GM12878 (cell line): ENCODE results near the gene CD48. TPM values are rescaled to one million over a fixed set of nuclear protein-coding genes. Genes with fewer than 3 reads are reported as not detected.

ENCODE experiments used
- ATAC-seq: fragments of 200-7000 bp; cut with Tn5 transposase; 3 replicates; pipeline ENCODE4 v1.9.1; 2020; ENCODE audit warnings: mild to moderate bottlenecking, moderate library complexity
- BruUV-seq: library from RNA; stranded (reverse); fragments of 400-500 nt; replicated peaks from 2 replicates; lab custom pipeline; 2021; lab: Mats Ljungman, UMichigan
- CTCF ChIA-PET: fragments of 300-600 bp; sonication (Branson Sonifier 250); formaldehyde crosslinking; extraction: SDS; loops from one replicate; lab custom pipeline; 2021; ENCODE audit warnings: inconsistent platforms; lab: Yijun Ruan, JAX
- POLR2A ChIA-PET: fragments of 350-600 bp; formaldehyde crosslinking; extraction: SDS; loops from one replicate; lab custom pipeline; 2021; ENCODE audit warnings: inconsistent platforms; lab: Charles Lee
- RAD21 ChIA-PET: fragments of 300-600 bp; sonication (Branson Sonifier 250); formaldehyde crosslinking; loops from one replicate; lab custom pipeline; 2023; ENCODE audit warnings: antibody characterized with exemption; ENCODE audit not compliant: unreplicated experiment; lab: Charles Lee
- SMC1A ChIA-PET: fragments of 300-600 bp; sonication (Branson Sonifier 250); formaldehyde crosslinking; loops from one replicate; lab custom pipeline; 2023; ENCODE audit not compliant: unreplicated experiment, uncharacterized antibody; lab: Charles Lee
- DNase-seq: peaks from one replicate; pipeline ENCODE4 v3.0.0-alpha.2; 2011; ENCODE audit warnings: low read depth, low spot score
- FAIRE-seq: peaks from 3 replicates; lab custom pipeline; 2011; peaks lifted over from hg19 to GRCh38; lab: Jason Lieb, UNC
- H2AFZ ChIP-seq: 2 replicates; pipeline ENCODE4 v1.6.0; 2011; ENCODE audit warnings: low read depth, low read length, control low read depth; ENCODE audit not compliant: control insufficient read depth
- H3K27ac ChIP-seq: 2 replicates; pipeline ENCODE4 v1.5.1; 2011; ENCODE audit warnings: control low read depth; ENCODE audit not compliant: control insufficient read depth, insufficient read depth
- H3K27me3 ChIP-seq, 2 experiments: replicated peaks in 1 of 2; 2 replicates each; pipeline versions ENCODE4 v1.6.0 to v1.6.1; 2011; ENCODE audit warnings: low read length in 1 of 2; ENCODE audit not compliant: control insufficient read depth in 2 of 2, insufficient read depth in 2 of 2
- H3K36me3 ChIP-seq, 2 experiments: 2 replicates each; pipeline ENCODE4 v1.5.1; 2011; ENCODE audit warnings: low read length in 1 of 2; ENCODE audit not compliant: control insufficient read depth in 2 of 2, insufficient read depth in 2 of 2
- H3K4me1 ChIP-seq: 2 replicates; pipeline ENCODE4 v1.6.1; 2011; ENCODE audit warnings: mild to moderate bottlenecking, low read length, moderate library complexity, mixed read lengths; ENCODE audit not compliant: control insufficient read depth, insufficient read depth
- H3K4me2 ChIP-seq: 2 replicates; pipeline ENCODE4 v1.6.0; 2011; ENCODE audit warnings: control low read depth; ENCODE audit not compliant: control insufficient read depth, insufficient read depth
- H3K4me3 ChIP-seq: fragments of 200-600 bp; sonication (generic); 2 replicates; pipeline ENCODE4 v1.5.1; 2016
- H3K79me2 ChIP-seq: 2 replicates; pipeline ENCODE4 v1.6.0; 2011; ENCODE audit warnings: low read length; ENCODE audit not compliant: control insufficient read depth, insufficient read depth
- H3K9ac ChIP-seq: 2 replicates; pipeline ENCODE4 v1.8.0; 2011; ENCODE audit warnings: low read length, control low read depth, mixed read lengths; ENCODE audit not compliant: control insufficient read depth, insufficient read depth
- H3K9me3 ChIP-seq: replicated peaks from 3 replicates; pipeline ENCODE4 v1.5.1; 2011; ENCODE audit warnings: mild to moderate bottlenecking, low read length; ENCODE audit not compliant: control insufficient read depth, insufficient read depth
- H4K20me1 ChIP-seq: 2 replicates; pipeline ENCODE4 v1.6.0; 2011; ENCODE audit not compliant: control insufficient read depth, insufficient read depth
- BACH1 ChIP-seq: fragments of 450-650 bp; IDR thresholded peaks from 2 replicates; pipeline ENCODE4 v1.6.1; 2017; ENCODE audit warnings: mild to moderate bottlenecking, borderline replicate concordance
- CBX5 ChIP-seq: sonication (generic); IDR thresholded peaks from 2 replicates; pipeline ENCODE4 v1.6.1; 2016; ENCODE audit warnings: low read depth, moderate library complexity, mild to moderate bottlenecking, inconsistent platforms
- CHD2 ChIP-seq: IDR thresholded peaks from 2 replicates; pipeline ENCODE4 v1.6.1; 2011; ENCODE audit warnings: low read depth, low read length, improper control_type of control experiment, borderline replicate concordance
- CREB1 ChIP-seq: IDR thresholded peaks from 2 replicates; pipeline ENCODE4 v1.6.1; 2012; ENCODE audit warnings: low read depth, mild to moderate bottlenecking, inconsistent platforms
- EGR1 ChIP-seq, 2 experiments: IDR thresholded peaks; 1 replicate in 1 of 2; 2 replicates in 1 of 2; pipeline ENCODE4 v1.6.1; 2011 to 2012; ENCODE audit warnings: low read depth in 2 of 2, low read length in 2 of 2, borderline replicate concordance in 1 of 2, mild to moderate bottlenecking in 1 of 2, moderate library complexity in 1 of 2
- IKZF2 ChIP-seq, 2 experiments: fragments of 450-650 bp; IDR thresholded peaks; 2 replicates each; pipeline ENCODE4 v1.6.1; 2017; ENCODE audit warnings: mild to moderate bottlenecking in 2 of 2, moderate library complexity in 2 of 2
- KLF5 ChIP-seq: fragments of 450-650 bp; IDR thresholded peaks from 2 replicates; pipeline ENCODE4 v1.6.1; 2014; ENCODE audit warnings: mild to moderate bottlenecking; ENCODE audit not compliant: partially characterized antibody
- MTA3 ChIP-seq: IDR thresholded peaks from 2 replicates; pipeline ENCODE4 v1.6.1; 2012; ENCODE audit warnings: low read length, inconsistent platforms, borderline replicate concordance
- NFYB ChIP-seq: IDR thresholded peaks from 2 replicates; pipeline ENCODE4 v1.6.1; 2011; ENCODE audit warnings: low read depth, mild to moderate bottlenecking, low read length, improper control_type of control experiment, moderate library complexity; ENCODE audit not compliant: insufficient read depth
- NR2C1 ChIP-seq: fragments of 450-650 bp; IDR thresholded peaks from 2 replicates; pipeline ENCODE4 v1.6.1; 2017; ENCODE audit warnings: antibody characterized with exemption, mild to moderate bottlenecking, moderate library complexity
- POU2F2 ChIP-seq: IDR thresholded peaks from 3 replicates; pipeline ENCODE4 v1.6.1; 2011; ENCODE audit warnings: low read depth, mild to moderate bottlenecking, low read length, borderline replicate concordance
- RBBP5 ChIP-seq: fragments of 200-600 bp; sonication (generic); conservative IDR thresholded peaks from 2 replicates; pipeline ENCODE4 v1.6.1; 2016
- RUNX3 ChIP-seq: IDR thresholded peaks from 2 replicates; pipeline ENCODE4 v1.6.1; 2012; ENCODE audit warnings: low read length, inconsistent platforms
- SMC3 ChIP-seq: IDR thresholded peaks from 2 replicates; pipeline ENCODE4 v1.6.1; 2011; ENCODE audit warnings: low read length, improper control_type of control experiment, borderline replicate concordance
- SREBF2 ChIP-seq: IDR thresholded peaks from 2 replicates; pipeline ENCODE4 v1.6.1; 2012; ENCODE audit warnings: mild to moderate bottlenecking, low read length
- TCF7 ChIP-seq: IDR thresholded peaks from 2 replicates; pipeline ENCODE4 v1.6.1; 2014; ENCODE audit warnings: antibody characterized with exemption, borderline replicate concordance
- ZNF622 ChIP-seq: fragments of 450-650 bp; IDR thresholded peaks from 2 replicates; pipeline ENCODE4 v1.6.1; 2017; ENCODE audit warnings: mild to moderate bottlenecking, inconsistent platforms
- WGBS: methylation state at CpG from one replicate; pipeline ENCODE4 v1.1.6; 2016; ENCODE audit warnings: low lambda C conversion rate; ENCODE audit not compliant: insufficient replicate concordance, insufficient coverage; ENCODE audit errors: missing lambda C conversion rate; 5-methylcytosine and 5-hydroxymethylcytosine counted together
- in situ Hi-C: fragments of 300-500 bp; cut with MboI; formaldehyde crosslinking; loops from 9 replicates; pipeline ENCODE4 v1.14.3; 2018; ENCODE audit warnings: mixed read lengths
- intact Hi-C: fragments of 100-400 bp; cut with micrococcal nuclease; formaldehyde crosslinking; loops from one replicate; pipeline ENCODE4 v1.14.2; 2022; ENCODE audit not compliant: unreplicated experiment
- polyA plus RNA-seq, 11 experiments: library from polyadenylated mRNA; depleted of rRNA in 4 of 11; unstranded in 6 of 11; stranded (reverse) in 5 of 11; fragments of >200 nt; fragmentation: Nextera tagmentation in 4 of 11; fragmentation: Illumina TruSeq in 1 of 11; extraction: Ambion mirVana in 4 of 11; extraction: Trizol in 1 of 11; gene quantifications; 1 replicate in 1 of 11; 2 replicates in 10 of 11; pipeline versions ENCODE4 v1.2.1 to v1.2.3, GENCODE V29; 2011 to 2016; ENCODE audit warnings: inconsistent platforms in 2 of 11, missing spikeins in 2 of 11, low read depth in 1 of 11
- total RNA-seq, 4 experiments: library from RNA; depleted of rRNA in 3 of 4; stranded (reverse); fragments of >200 nt in 3 of 4; fragmentation: Illumina TruSeq in 1 of 4; extraction: Trizol in 1 of 4; gene quantifications; 2 replicates each; pipeline versions ENCODE4 v1.2.1 to v1.2.3, GENCODE V29; 2013 to 2021
- TF ChIP-seq, protein P1 (sequence below): IDR thresholded peaks from 2 replicates; pipeline ENCODE4 v1.6.1; 2012; ENCODE audit warnings: low read length, inconsistent platforms
- TF ChIP-seq, protein P2 (sequence below): IDR thresholded peaks from 2 replicates; pipeline ENCODE4 v1.6.1; 2011; ENCODE audit warnings: low read depth, low read length, improper control_type of control experiment, borderline replicate concordance
- TF ChIP-seq, protein P3 (sequence below): fragments of 450-650 bp; IDR thresholded peaks from 2 replicates; pipeline ENCODE4 v1.6.1; 2014; ENCODE audit warnings: mild to moderate bottlenecking

Gene CD48
- total and polyA plus RNA-seq, 10 of the 15 experiments (the other 5 are each of a cell fraction or from before 2014, with no cell fraction given) = 302 to 1,315 (median 430) TPM

DNA sequence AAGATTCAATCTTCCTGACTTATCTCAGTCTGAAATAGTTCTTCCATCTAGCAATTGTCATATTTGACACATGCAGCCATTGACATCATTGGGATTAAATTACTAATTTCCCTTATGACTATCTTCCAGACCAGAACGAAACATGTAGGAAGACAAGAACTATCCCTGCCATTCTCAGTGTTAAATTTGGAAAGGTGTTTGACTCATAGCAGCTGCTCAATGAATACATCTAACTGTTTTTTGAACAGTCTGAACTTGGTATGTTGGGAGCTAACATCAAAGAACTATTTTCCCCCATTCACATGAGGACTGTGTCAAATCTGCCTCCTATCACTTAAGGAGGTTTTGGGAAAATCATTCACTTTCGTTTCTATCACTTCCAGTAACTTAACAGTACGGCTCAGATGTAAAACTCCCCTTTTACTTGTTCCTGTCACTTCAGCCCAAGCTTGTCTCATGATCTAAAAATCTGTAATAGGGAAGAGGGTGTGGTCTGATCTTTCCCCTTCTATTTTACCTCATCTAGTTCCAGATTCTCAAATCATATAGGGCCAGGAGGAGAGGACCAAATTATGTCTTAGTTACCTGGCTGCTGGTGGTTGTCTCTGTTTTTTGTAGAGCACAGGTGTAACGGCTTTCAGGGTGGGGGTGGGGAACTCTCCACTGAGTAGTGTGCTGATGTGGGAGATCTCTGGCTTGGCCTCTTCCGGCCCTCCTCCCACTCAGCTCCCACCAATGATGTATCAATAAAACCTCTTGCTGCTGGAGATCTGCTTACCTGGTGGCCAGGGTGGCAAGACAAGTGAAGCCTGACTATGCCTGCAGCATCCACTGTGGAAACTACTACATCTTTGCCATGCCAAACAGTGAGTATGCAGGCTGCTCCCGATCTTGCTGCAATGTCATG, 38.6 kb downstream of the CD48 start:
- peak overlapping the region; percentile 50 for H3K9ac ChIP-seq
- H3K4me3 ChIP-seq = peak overlapping the region; percentile 48; the same call in 1 of the 2 replicates
- in situ Hi-C loops = no loop called here
- H3K27me3 ChIP-seq = no peaks in the 10 kb centered on the region
- peak overlapping the region; percentile 82 for H3K4me2 ChIP-seq
- no peaks in the 10 kb centered on the region; the same call in none of the 3 replicates for H3K9me3 ChIP-seq
- CTCF ChIA-PET = interaction anchor here (0.6 to 6.5 kb wide), 27 partner anchors 9 to 280 kb away, joined by 3 to 92 read pairs (median 6); partner anchors contain the start of genes CD48, ITLN2, SLAMF1 and SLAMF7
- POLR2A ChIA-PET = interaction anchor here (0.9 to 6.5 kb wide), 16 partner anchors 8 to 129 kb away, joined by 3 to 61 read pairs (median 6); partner anchors contain the start of genes CD48 and SLAMF1
- RAD21 ChIA-PET = interaction anchor here (0.7 to 6.8 kb wide), 22 partner anchors 8 to 242 kb away, joined by 3 to 132 read pairs (median 7); partner anchors contain the start of gene SLAMF1
- peak; percentile 41 for FAIRE-seq
- H4K20me1 ChIP-seq = no peaks in the 10 kb centered on the region
- H3K27ac ChIP-seq = peak overlapping the region; percentile 67
- peaks cover 12% of the 10 kb centered on the region in 2 experiments; a peak in 3 of 4 replicates for H3K36me3 ChIP-seq
- peaks cover 22% of the 10 kb centered on the region for H3K79me2 ChIP-seq
- H2AFZ ChIP-seq = no peak overlapping the region; the same call in 1 of the 2 replicates
- WGBS = 0% methylated on average over 6 of the region's 6 CpGs
- ATAC-seq = peak; percentile 39
- intact Hi-C loops = no loop called here
- BruUV-seq = TSS peak; percentile 65
- SMC1A ChIA-PET = interaction anchor here (0.6 to 6.7 kb wide), 37 partner anchors 8 to 281 kb away, joined by 3 to 187 read pairs (median 5); partner anchors contain the start of genes CD48, ITLN2, LY9 and SLAMF1
- no peak for DNase-seq
- H3K4me1 ChIP-seq = peaks cover 48% of the 10 kb centered on the region
- TF ChIP-seq RBBP5 (no peak), POU2F2 (peak; percentile 9; the same call in 1 of the 3 replicates), ZNF622 (no peak), SREBF2 (no peak), NFYB (no peak), RUNX3 (peak; percentile 41; the same call in 1 of the 2 replicates), CREB1 (0 out of 2 replicates have a peak, but pooled peaks have one; percentile 23), CHD2 (0 out of 2 replicates have a peak, but pooled peaks have one; percentile 26), BACH1 (no peak), EGR1 (IDR thresholded peaks at IDR 0.05; ENCODE audit: borderline replicate concordance in 1 of 2, low read depth in 2 of 2, low read length in 2 of 2) (0 out of 3 replicates have a peak, but pooled peaks of 1 of the 2 experiments have one; percentile 22), NR2C1 (no peak), IKZF2 (IDR thresholded peaks at IDR 0.05) (peak; percentile 26 to 48; a peak in 1 of 4 replicates), SMC3 (no peak), KLF5 (no peak), TCF7 (peak; percentile 51; the same call in 1 of the 2 replicates), MTA3 (peak; percentile 58; the same call in 1 of the 2 replicates), CBX5 (no peak)
- TF ChIP-seq, protein P1, sequence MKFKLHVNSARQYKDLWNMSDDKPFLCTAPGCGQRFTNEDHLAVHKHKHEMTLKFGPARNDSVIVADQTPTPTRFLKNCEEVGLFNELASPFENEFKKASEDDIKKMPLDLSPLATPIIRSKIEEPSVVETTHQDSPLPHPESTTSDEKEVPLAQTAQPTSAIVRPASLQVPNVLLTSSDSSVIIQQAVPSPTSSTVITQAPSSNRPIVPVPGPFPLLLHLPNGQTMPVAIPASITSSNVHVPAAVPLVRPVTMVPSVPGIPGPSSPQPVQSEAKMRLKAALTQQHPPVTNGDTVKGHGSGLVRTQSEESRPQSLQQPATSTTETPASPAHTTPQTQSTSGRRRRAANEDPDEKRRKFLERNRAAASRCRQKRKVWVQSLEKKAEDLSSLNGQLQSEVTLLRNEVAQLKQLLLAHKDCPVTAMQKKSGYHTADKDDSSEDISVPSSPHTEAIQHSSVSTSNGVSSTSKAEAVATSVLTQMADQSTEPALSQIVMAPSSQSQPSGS = peak; percentile 31; the same call in 1 of the 2 replicates
- TF ChIP-seq, protein P2, sequence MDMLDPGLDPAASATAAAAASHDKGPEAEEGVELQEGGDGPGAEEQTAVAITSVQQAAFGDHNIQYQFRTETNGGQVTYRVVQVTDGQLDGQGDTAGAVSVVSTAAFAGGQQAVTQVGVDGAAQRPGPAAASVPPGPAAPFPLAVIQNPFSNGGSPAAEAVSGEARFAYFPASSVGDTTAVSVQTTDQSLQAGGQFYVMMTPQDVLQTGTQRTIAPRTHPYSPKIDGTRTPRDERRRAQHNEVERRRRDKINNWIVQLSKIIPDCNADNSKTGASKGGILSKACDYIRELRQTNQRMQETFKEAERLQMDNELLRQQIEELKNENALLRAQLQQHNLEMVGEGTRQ = no peak
- TF ChIP-seq, protein P3, sequence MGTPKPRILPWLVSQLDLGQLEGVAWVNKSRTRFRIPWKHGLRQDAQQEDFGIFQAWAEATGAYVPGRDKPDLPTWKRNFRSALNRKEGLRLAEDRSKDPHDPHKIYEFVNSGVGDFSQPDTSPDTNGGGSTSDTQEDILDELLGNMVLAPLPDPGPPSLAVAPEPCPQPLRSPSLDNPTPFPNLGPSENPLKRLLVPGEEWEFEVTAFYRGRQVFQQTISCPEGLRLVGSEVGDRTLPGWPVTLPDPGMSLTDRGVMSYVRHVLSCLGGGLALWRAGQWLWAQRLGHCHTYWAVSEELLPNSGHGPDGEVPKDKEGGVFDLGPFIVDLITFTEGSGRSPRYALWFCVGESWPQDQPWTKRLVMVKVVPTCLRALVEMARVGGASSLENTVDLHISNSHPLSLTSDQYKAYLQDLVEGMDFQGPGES = peak; percentile 2; the same call in 1 of the 2 replicates
